Anterior cingulate cortex (tissue), 58 donors: ENCODE results near the gene GJA3.

Experiments
- DNase-seq, 58 donors: peaks; one replicate each; lab custom pipeline; 2025; lab: John Stamatoyannopoulos, UW

The GJA3 gene

GRCh38 chr13:20160306-20161274 lies at the start of gene GJA3:
GJA3 (minus strand) TSS chr13:20161052; CDS start chr13:20143288, 17,764 bp downstream.
- DNase-seq, result peak in 4 of 58 donors; percentile 1 to 26 (median 14)

- DNase-seq, result peak in 23 of 58 donors; percentile 7 to 85 (median 29)
Observed at GRCh38 chr13:20209948-20210347, 49.1 kb upstream of the GJA3 start.

- DNase-seq, result no peak
Observed at GRCh38 chr13:20206698-20207235, 45.9 kb upstream of the GJA3 start.

- no peak for DNase-seq
Observed at GRCh38 chr13:20206065-20206697, 45.3 kb upstream of the GJA3 start.

GRCh38 chr13:20198781-20199180 lies 37.9 kb upstream of the GJA3 start:
- DNase-seq, result no peak

DNA sequence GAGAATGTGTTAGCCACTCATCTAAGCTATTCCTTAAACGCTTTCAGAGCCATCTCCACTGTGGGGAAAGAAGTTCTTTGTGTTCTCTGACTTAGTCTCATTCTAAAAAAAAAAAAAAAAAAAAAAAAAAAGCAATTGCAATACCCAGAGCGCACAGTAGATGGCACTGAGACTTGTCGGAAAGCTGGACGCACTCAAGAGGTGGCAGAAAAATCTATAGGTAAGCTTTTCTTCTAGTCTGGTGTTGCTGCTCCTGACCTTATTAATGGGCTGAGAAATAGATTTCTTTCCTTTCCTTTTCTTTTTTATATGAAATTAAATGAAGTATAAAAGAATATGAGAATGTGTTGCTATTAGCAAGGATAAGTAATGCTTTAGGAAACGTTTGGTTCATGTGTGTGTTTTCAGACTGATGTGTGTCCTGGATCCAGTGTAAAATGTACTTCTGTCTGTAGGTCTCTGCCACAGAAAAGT lies 36.5 kb upstream of the GJA3 start:
- DNase-seq, result peak in 3 of 58 donors; percentile 10 to 18 (median 12)

GRCh38 chr13:20195801-20196200 lies 34.9 kb upstream of the GJA3 start:
- DNase-seq, result no peak

DNA sequence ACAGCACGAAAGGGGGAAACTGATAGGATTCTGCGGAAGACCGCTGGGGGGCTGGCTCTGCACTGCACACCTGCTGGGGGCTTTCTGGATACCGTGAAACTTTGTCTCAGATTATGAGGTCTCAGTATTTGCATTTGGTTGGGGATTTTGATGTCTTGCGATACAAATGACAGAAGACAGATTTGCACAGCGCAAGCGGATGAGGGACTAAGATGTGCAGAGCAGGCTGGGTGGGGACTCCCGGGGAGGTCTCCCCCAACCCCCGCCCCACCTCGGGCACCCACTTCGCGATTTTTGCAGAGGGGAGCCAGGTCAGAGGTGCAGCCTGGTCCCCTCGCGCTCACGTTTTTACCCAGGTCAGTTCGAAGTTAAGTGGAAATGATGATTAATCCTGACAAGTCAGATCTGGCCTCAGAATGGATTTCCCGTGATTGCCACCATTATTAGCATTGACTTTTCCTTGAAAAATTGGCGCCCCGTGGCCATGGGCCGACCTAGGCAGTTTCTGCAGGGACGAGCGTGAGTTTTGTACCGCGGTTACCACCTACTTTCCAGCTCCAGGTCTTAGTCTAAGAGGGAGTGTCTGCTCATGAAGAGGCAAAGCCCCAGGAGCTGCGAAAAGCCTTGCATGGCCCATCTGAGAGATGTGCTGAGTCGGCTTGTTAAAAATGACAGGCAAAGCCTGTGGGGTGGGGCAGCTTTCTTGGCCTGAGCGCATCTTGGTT lies 33.2 kb upstream of the GJA3 start:
- no peak for DNase-seq

DNA sequence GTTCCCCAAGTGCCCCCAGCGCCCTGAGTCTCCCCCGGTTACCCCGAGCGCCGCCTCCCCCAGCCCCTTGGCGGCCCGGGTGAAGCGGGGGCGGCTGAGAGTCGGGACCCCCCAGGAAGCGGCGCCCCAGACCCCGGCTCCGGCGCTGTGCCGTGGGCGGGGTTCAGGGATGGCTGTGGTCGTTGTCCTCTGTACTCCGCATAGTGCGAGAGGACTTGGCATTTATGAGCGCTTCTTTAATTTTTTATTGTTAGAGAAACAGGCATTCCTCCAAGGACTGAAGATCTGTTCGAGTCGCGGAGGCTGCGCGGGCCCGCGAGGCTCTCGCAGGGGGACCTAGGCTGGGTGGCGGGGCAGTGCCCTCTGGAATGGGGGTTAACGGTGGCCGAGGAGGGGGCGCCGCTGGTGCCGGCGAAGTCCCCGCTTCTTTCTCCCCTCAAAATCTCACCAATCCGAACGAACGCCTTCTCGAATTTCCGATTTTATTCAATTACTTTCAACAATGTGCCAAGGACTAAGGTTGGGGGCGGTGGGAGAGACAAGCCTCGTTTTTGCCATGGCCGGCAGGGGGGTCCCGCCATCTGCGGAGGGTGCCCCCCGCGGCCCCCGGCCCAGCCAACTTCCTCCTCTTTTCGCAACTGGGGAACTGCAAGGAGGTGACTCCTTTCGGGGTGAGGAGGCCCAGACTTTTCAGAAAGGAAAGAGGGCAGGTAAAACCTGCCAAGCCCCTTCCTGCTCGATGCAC lies 32.5 kb upstream of the GJA3 start:
- DNase-seq, result no peak

DNA sequence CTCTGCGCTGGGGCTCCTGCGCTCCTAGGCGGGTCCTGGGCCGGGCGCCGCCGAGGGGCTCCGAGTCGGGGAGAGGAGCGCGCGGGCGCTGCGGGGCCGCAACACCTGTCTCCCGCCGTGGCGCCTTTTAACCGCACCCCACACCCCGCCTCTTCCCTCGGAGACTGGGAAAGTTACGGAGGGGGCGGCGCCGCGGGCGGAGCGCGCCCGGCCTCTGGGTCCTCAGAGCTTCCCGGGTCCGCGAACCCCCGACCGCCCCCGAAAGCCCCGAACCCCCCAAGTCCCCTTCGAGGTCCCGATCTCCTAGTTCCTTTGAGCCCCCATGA lies 31.9 kb upstream of the GJA3 start, which contains the start of gene GJB2:
TSS of gene GJB2 (minus strand) at position 103 of the 326 bp plus-strand sequence. CDS start 3,357 bp downstream, outside the sequence.
- DNase-seq, result no peak

- DNase-seq, result peak in 4 of 58 donors; percentile 7 to 26 (median 8)
Observed at GRCh38 chr13:20192158-20192835, 31.4 kb upstream of the GJA3 start.

DNA sequence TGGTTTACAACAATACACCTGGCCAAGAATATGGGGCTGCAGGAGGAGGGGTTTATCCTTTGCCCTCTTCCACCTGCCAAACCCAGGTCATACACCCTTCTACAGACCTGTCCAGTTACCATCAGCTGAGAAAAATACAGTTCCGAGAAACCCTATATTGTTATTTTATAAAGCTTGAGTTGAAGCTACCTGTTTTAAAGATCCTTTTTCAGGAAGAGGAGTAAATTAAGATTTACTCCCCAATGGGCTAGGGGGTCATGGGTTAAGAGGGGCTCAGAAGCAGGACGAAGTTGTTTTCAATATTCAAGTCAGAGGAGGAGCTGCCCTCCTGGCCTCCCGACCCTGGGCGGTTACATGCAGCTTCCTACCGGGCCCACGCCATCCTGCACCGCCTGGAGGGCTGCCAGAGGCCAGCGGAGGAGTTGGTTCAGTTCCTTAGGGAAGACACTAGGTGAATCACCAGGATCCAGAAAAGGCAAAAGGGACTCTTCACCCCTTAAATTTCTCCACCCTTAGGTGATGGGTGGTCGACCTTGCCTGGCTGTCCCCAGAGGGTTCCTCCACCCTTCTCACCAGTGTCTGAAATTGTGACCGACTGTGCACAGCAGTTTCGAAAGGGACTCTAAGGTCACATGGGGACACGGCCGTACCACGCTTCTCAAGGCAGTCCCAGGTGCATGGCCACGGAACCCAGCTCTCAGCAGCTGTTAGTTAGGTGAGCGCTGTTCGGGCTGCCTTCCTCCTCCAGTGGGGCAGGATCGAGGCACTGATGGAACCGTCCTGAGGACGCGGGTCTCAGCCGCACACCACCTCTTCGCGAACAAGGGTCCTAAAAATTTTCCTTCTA lies 30.7 kb upstream of the GJA3 start:
- no peak for DNase-seq

GRCh38 chr13:20190481-20191310 lies 29.8 kb upstream of the GJA3 start:
- DNase-seq, result no peak

DNA sequence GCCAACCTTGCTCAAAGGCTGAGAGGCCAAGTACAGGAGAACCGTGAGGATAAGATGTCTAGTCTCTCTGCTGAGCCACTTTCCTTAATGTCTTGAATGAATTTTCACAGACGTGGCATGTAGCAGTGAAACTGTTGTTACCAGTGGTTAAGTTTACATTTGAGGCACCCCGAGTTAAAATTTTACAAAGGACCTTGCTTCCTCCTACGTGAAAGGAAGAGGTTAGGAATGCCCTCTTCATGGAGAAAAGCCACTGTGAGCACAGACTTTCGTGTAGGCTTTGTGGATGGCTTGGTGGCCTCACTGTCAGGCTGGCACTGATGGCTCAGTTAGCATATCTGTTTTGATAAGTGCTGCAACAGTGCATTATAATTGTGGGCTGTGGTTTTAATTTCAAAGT lies 29.2 kb upstream of the GJA3 start:
- no peak for DNase-seq

GRCh38 chr13:20188667-20189553 lies 28.1 kb upstream of the GJA3 start:
- DNase-seq, result no peak

DNA sequence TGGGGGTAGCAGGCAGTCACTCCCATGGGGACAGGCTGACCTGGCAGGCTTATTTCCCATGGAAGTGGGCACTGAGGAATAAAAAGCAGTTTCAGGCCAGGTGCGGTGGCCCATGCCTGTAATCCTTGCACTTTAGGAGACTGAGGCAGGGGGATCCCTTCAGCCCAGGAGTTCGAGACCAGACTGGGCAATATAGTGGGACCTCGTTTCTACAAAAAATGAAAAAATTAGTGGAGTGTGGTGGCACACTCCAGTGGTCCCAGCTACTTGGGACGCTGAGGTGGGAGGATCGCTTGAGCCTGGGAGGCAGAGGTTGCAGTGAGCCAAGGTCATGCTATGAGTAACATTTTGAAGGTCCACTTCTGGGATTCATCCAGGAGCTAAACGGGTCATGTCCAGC lies 25.9 kb upstream of the GJA3 start:
- DNase-seq, result no peak
